Measurements from ENCODE around the gene ZNF106. TPM values are rescaled to one million over a fixed set of nuclear protein-coding genes. Genes with fewer than 3 reads are reported as not detected.

Gene ZNF106
- 28.0 and 35.8 TPM in 2 replicates for total RNA-seq

GRCh38 chr15:42490671-42491538 lies at the start of gene ZNF106:
Gene ZNF106 (minus strand): TSS chr15:42491141. CDS start chr15:42472289, 18,852 bp downstream.

GRCh38 chr15:42495361-42496212 lies 4.6 kb upstream of the ZNF106 start, which contains the start of gene SNAP23:
Gene SNAP23 (plus strand): TSS chr15:42495634. CDS start chr15:42511847, 16,213 bp downstream.

Other genes starting within 250 kb of the ZNF106 start
- 13.8 and 18.6 TPM in 2 replicates for gene GANC, start 217.9 kb downstream of the ZNF106 start, total RNA-seq
- gene TMEM87A, start 217.7 kb downstream of the ZNF106 start, total RNA-seq = 54.1 and 61.7 TPM in 2 replicates
- gene CAPN3, start 131.6 kb downstream of the ZNF106 start, total RNA-seq = 0.35 and 2.9 TPM in 2 replicates
- gene SNAP23, start 4.5 kb upstream of the ZNF106 start, total RNA-seq = 58.0 and 68.3 TPM in 2 replicates
- 11.2 and 11.3 TPM in 2 replicates for gene LRRC57, start 57.7 kb upstream of the ZNF106 start, total RNA-seq
- gene HAUS2, start 57.7 kb upstream of the ZNF106 start, total RNA-seq = 38.3 and 119 TPM in 2 replicates
- gene STARD9, start 84.5 kb upstream of the ZNF106 start, total RNA-seq = 1.2 and 1.9 TPM in 2 replicates
- gene CDAN1, start 246.0 kb upstream of the ZNF106 start, total RNA-seq = 6.7 and 8.9 TPM in 2 replicates